Measurements from ENCODE around the gene ARL13B. TPM values are rescaled to one million over a fixed set of nuclear protein-coding genes. Genes with fewer than 3 reads are reported as not detected.

ARL13B gene
- total and polyA plus RNA-seq, 10 of the 15 experiments (the other 5 are each of a cell fraction or from before 2014, with no cell fraction given): 3.0 to 10.4 (median 7.9) TPM

- no peak overlapping the region for H3K9ac ChIP-seq (ENCODE audit: control insufficient read depth, insufficient read depth, low read length)
- H3K27ac ChIP-seq (ENCODE audit: control insufficient read depth, insufficient read depth): no peak overlapping the region
- RAD21 ChIA-PET (ENCODE audit: unreplicated experiment): no interaction called here
- BruUV-seq (replicated peaks): no TSS peak
- CTCF ChIA-PET: interaction anchor here (0.5 to 1.7 kb wide), 4 partner anchors 9 to 809 kb away, joined by 3 to 5 read pairs (median 4); no protein-coding TSS in a partner anchor
- H3K4me2 ChIP-seq (ENCODE audit: control insufficient read depth, insufficient read depth): no peak overlapping the region
- TF ChIP-seq YBX1 (IDR thresholded peaks at IDR 0.05): no peak
- no peak for TF ChIP-seq ZNF384 (IDR thresholded peaks at IDR 0.05; ENCODE audit: borderline replicate concordance, low read depth, low read length)
- no peak for TF ChIP-seq TAF1 (IDR thresholded peaks at IDR 0.05; ENCODE audit: borderline replicate concordance, low read depth, low read length)
- TF ChIP-seq ZSCAN29 (IDR thresholded peaks at IDR 0.05): no peak
- TF ChIP-seq SMC3 (IDR thresholded peaks at IDR 0.05; ENCODE audit: borderline replicate concordance, low read length): no peak
- no peak for TF ChIP-seq ATF7 (IDR thresholded peaks at IDR 0.05; ENCODE audit: low read depth)
- no peak for TF ChIP-seq ZBTB40 (IDR thresholded peaks at IDR 0.05; ENCODE audit: borderline replicate concordance)
- TF ChIP-seq, protein P1, sequence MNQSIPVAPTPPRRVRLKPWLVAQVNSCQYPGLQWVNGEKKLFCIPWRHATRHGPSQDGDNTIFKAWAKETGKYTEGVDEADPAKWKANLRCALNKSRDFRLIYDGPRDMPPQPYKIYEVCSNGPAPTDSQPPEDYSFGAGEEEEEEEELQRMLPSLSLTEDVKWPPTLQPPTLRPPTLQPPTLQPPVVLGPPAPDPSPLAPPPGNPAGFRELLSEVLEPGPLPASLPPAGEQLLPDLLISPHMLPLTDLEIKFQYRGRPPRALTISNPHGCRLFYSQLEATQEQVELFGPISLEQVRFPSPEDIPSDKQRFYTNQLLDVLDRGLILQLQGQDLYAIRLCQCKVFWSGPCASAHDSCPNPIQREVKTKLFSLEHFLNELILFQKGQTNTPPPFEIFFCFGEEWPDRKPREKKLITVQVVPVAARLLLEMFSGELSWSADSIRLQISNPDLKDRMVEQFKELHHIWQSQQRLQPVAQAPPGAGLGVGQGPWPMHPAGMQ (IDR thresholded peaks at IDR 0.05; ENCODE audit: borderline replicate concordance): no peak
- no peak for TF ChIP-seq ASH2L (IDR thresholded peaks at IDR 0.05; ENCODE audit: borderline replicate concordance, low read depth)
- TF ChIP-seq BRCA1 (IDR thresholded peaks at IDR 0.05; ENCODE audit: low read depth, low read length): no peak
- TF ChIP-seq RUNX3 (IDR thresholded peaks at IDR 0.05; ENCODE audit: low read length): no peak
- TF ChIP-seq NR2C2 (IDR thresholded peaks at IDR 0.05; ENCODE audit: borderline replicate concordance, control insufficient read depth, insufficient read length, low read depth): no peak
- TF ChIP-seq, protein P2, sequence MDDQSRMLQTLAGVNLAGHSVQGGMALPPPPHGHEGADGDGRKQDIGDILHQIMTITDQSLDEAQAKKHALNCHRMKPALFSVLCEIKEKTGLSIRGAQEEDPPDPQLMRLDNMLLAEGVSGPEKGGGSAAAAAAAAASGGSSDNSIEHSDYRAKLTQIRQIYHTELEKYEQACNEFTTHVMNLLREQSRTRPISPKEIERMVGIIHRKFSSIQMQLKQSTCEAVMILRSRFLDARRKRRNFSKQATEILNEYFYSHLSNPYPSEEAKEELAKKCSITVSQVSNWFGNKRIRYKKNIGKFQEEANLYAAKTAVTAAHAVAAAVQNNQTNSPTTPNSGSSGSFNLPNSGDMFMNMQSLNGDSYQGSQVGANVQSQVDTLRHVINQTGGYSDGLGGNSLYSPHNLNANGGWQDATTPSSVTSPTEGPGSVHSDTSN (IDR thresholded peaks at IDR 0.05; ENCODE audit: insufficient replicate concordance, low read depth, low read length): no peak
- no peak for TF ChIP-seq KAT2A (conservative IDR thresholded peaks at IDR 0.05; ENCODE audit: control insufficient read depth, low read depth, low read length)
- TF ChIP-seq IRF4 (IDR thresholded peaks at IDR 0.05; ENCODE audit: low read depth, low read length): no peak
- no peak for TF ChIP-seq CBFB (IDR thresholded peaks at IDR 0.05; ENCODE audit: low read depth)
- TF ChIP-seq NFYB (IDR thresholded peaks at IDR 0.05; ENCODE audit: insufficient read depth, low read depth, low read length): no peak
- no peak for TF ChIP-seq LARP7 (IDR thresholded peaks at IDR 0.05)
- TF ChIP-seq IKZF2 (IDR thresholded peaks at IDR 0.05): no peak
- TF ChIP-seq MTA3 (IDR thresholded peaks at IDR 0.05; ENCODE audit: borderline replicate concordance, low read length): no peak
- no peaks in the 10 kb centered on the region for H3K79me2 ChIP-seq (ENCODE audit: control insufficient read depth, insufficient read depth, low read length)
- whole genome bisulfite sequencing (ENCODE audit: insufficient coverage, insufficient replicate concordance, low lambda C conversion rate, missing lambda C conversion rate): 45% methylated on average over 3 of the region's 3 CpGs
- no peaks in the 10 kb centered on the region; a peak in 1 of 4 replicates for H3K36me3 ChIP-seq (ENCODE audit: control insufficient read depth in 2 of 2, insufficient read depth in 2 of 2, low read length in 1 of 2)
- intact Hi-C loops (cut with micrococcal nuclease; ENCODE audit: unreplicated experiment): no loop called here
- FAIRE-seq: no peak
- no peaks in the 10 kb centered on the region for H3K27me3 ChIP-seq (replicated peaks in 1 of 2; ENCODE audit: control insufficient read depth in 2 of 2, insufficient read depth in 2 of 2, low read length in 1 of 2)
- ATAC-seq: no peak
- no peaks in the 10 kb centered on the region for H4K20me1 ChIP-seq (ENCODE audit: control insufficient read depth, insufficient read depth)
- no peak overlapping the region for H3K4me3 ChIP-seq
- in situ Hi-C loops (cut with MboI): no loop called here
- SMC1A ChIA-PET (ENCODE audit: uncharacterized antibody, unreplicated experiment): interaction anchor here (0.9 to 1.6 kb wide), 2 partner anchors 9 to 381 kb away, joined by 3 to 7 read pairs; no protein-coding TSS in a partner anchor
- H3K4me1 ChIP-seq (ENCODE audit: control insufficient read depth, insufficient read depth, low read length): no peaks in the 10 kb centered on the region
- DNase-seq (ENCODE audit: low read depth, low spot score): no peak
- no peak overlapping the region for H2AFZ ChIP-seq (ENCODE audit: control insufficient read depth, low read depth, low read length)
- H3K9me3 ChIP-seq (replicated peaks; ENCODE audit: control insufficient read depth, insufficient read depth, low read length): no peaks in the 10 kb centered on the region
- POLR2A ChIA-PET: no interaction called here
Measured at GRCh38 chr3:93994056-93994455, 14.1 kb downstream of the ARL13B start.
